Measurements from ENCODE around the gene REEP5.
"Not testable (repeated sequence)": the region's sequence is repeated elsewhere in the genome, so short reads cannot be mapped to it uniquely, and the experiment has no call there.

REEP5 gene

DNA sequence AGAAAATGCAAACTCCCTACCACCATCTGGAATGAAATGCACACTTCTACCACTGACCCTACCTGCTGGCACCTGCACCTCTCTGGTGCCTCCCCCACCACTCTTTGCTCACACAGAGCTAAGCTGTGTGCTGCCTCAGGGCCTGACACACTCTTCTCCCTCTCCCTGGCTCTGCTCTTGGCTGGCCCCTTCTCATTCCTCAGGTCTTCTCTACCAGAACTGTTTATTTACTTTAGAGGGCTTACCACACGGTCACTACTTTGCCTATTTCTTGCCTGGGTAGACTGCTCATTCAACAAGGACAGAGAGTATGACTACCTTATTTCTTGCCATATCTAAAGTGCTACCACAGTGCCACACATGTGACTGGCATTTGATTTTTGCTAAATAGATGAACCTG is 3.3 kb downstream of the REEP5 start:
- peaks cover 19 to 21% of the 10 kb centered on the region in 2 donors for H3K36me3 ChIP-seq (ENCODE audit: control insufficient read depth in 2 of 2, insufficient read depth in 2 of 2, low read length in 2 of 2)
- H3K27ac ChIP-seq (ENCODE audit: low read depth in 2 of 2, low read length in 2 of 2), result no peak overlapping the region
- H3K27me3 ChIP-seq (ENCODE audit: control insufficient read depth in 2 of 2, insufficient read depth in 2 of 2, low read length in 2 of 2), result no peaks in the 10 kb centered on the region
- no peak overlapping the region for H3K9ac ChIP-seq (ENCODE audit: low read depth in 1 of 2, low read length in 2 of 2)
- peaks cover 14 to 28% of the 10 kb centered on the region in 2 donors for H3K4me1 ChIP-seq (ENCODE audit: control insufficient read depth in 2 of 2, insufficient read depth in 2 of 2, low read length in 2 of 2)
- H3K9me3 ChIP-seq (ENCODE audit: control insufficient read depth in 2 of 2, low read length in 2 of 2), result no peaks in the 10 kb centered on the region
- no peak overlapping the region for H3K4me3 ChIP-seq (ENCODE audit: low read length in 2 of 2)

DNA sequence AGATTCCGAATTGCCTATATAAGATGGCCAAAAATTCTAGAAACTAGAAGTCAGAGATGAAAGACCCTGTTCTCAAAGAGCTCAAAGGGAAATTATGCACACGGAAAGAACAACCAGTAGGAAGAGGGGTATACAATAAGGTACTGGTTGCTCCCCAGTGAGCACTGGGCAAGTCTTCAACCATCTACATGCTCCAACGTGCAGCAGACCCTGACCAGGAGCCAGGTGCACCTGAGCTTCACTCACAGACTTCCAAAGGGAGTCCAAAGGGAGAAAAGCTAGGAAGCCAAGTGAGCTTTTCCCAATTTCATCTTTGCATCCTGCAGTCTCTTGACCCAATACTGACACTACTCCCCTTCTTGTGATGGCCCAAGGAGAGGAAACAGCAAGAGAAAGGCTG is 3.9 kb downstream of the REEP5 start:
- no peaks in the 10 kb centered on the region for H3K27me3 ChIP-seq (ENCODE audit: control insufficient read depth in 2 of 2, insufficient read depth in 2 of 2, low read length in 2 of 2)
- H3K36me3 ChIP-seq (ENCODE audit: control insufficient read depth in 2 of 2, insufficient read depth in 2 of 2, low read length in 2 of 2), result peaks cover 19 to 21% of the 10 kb centered on the region in 2 donors
- no peak overlapping the region for H3K4me3 ChIP-seq (ENCODE audit: low read length in 2 of 2)
- H3K27ac ChIP-seq (ENCODE audit: low read depth in 2 of 2, low read length in 2 of 2), result no peak overlapping the region
- H3K9me3 ChIP-seq (ENCODE audit: control insufficient read depth in 2 of 2, low read length in 2 of 2), result no peaks in the 10 kb centered on the region
- no peak overlapping the region for H3K9ac ChIP-seq (ENCODE audit: low read depth in 1 of 2, low read length in 2 of 2)
- H3K4me1 ChIP-seq (ENCODE audit: control insufficient read depth in 2 of 2, insufficient read depth in 2 of 2, low read length in 2 of 2), result peaks cover 13 to 27% of the 10 kb centered on the region in 2 donors

DNA sequence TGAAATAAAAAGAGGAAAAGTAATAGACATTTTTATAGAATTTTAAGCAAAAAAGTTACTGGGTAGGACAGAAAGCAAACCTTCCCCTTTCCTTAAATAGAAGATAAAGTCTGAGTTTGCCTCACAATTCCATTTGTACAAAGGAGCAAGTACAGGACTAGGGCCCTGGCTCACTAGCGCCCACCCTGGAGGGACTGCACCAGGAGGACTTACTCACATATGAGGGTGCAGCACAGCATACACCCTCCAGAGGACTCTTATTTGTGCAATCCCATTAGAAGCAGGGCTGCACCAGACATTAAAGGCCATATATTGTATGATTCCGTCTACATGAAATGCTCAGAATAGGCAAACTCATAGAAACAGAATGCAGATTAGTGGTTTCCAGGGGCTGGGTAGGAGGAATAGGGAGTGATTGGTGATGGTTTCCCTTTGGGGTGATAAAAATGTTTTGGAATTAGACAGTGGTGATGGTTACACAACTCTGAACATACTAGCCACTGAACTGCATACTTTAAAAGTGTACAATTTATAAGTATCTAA is 4.5 kb downstream of the REEP5 start:
- Histone ChIP-seq H3K36me3 (ENCODE audit: control insufficient read depth in 2 of 2, insufficient read depth in 2 of 2, low read length in 2 of 2) (peaks cover 19 to 21% of the 10 kb centered on the region in 2 donors), H3K9ac (ENCODE audit: low read depth in 1 of 2, low read length in 2 of 2) (no peak overlapping the region), H3K27me3 (ENCODE audit: control insufficient read depth in 2 of 2, insufficient read depth in 2 of 2, low read length in 2 of 2) (no peaks in the 10 kb centered on the region), H3K4me1 (ENCODE audit: control insufficient read depth in 2 of 2, insufficient read depth in 2 of 2, low read length in 2 of 2) (peaks cover 7 to 20% of the 10 kb centered on the region in 2 donors), H3K27ac (ENCODE audit: low read depth in 2 of 2, low read length in 2 of 2) (no peak overlapping the region), H3K4me3 (ENCODE audit: low read length in 2 of 2) (no peak overlapping the region), H3K9me3 (ENCODE audit: control insufficient read depth in 2 of 2, low read length in 2 of 2) (no peaks in the 10 kb centered on the region)

DNA sequence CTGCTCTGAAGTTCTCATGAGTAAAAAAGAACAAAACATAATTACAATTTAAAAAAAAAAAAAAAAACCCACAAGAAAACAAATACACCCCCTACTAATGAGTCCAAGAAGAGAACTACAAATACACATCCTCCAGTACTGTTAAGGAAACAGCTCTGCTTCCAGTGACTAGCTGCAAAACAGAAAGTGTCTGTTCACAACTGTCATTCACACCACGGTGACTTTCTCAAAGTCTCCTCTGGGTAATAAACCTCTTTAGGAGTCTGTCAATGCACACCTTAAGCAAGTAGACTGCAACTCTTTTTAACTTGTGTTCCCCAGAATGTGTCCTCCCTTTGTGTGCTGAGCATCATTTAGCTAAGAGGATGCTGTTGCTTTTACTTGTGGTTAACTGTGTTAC is 6.2 kb downstream of the REEP5 start:
- Histone ChIP-seq H3K4me3 (ENCODE audit: low read length in 2 of 2) (no peak overlapping the region), H3K4me1 (ENCODE audit: control insufficient read depth in 2 of 2, insufficient read depth in 2 of 2, low read length in 2 of 2) (peaks cover 4 to 17% of the 10 kb centered on the region in 2 donors), H3K27ac (ENCODE audit: low read depth in 2 of 2, low read length in 2 of 2) (no peak overlapping the region), H3K9me3 (ENCODE audit: control insufficient read depth in 2 of 2, low read length in 2 of 2) (no peaks in the 10 kb centered on the region), H3K9ac (ENCODE audit: low read depth in 1 of 2, low read length in 2 of 2) (no peak overlapping the region), H3K36me3 (ENCODE audit: control insufficient read depth in 2 of 2, insufficient read depth in 2 of 2, low read length in 2 of 2) (peaks cover 20 to 22% of the 10 kb centered on the region in 2 donors), H3K27me3 (ENCODE audit: control insufficient read depth in 2 of 2, insufficient read depth in 2 of 2, low read length in 2 of 2) (no peaks in the 10 kb centered on the region)

DNA sequence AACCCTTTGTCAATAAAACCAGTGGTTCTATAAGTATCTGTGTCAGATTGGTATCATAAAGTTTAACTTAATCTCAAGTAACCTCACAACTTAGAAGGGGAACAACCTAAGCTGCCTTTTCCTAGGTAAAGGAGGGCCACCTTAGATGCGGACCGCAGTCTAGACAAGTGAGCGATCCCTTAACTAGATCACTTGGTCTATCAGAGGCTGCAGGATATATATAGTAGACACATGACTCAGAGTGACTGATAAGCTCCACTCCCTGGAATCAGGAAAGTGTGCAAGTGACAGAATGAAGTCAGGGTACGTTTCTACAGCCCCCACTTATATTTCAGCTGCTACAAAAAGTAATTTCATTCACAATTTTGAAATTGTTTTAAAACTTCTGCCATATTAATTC is 7.4 kb downstream of the REEP5 start:
- peaks cover 31 to 32% of the 10 kb centered on the region in 2 donors for H3K36me3 ChIP-seq (ENCODE audit: control insufficient read depth in 2 of 2, insufficient read depth in 2 of 2, low read length in 2 of 2)
- peaks cover 0 to 6% of the 10 kb centered on the region in 2 donors for H3K4me1 ChIP-seq (ENCODE audit: control insufficient read depth in 2 of 2, insufficient read depth in 2 of 2, low read length in 2 of 2)
- H3K9me3 ChIP-seq (ENCODE audit: control insufficient read depth in 2 of 2, low read length in 2 of 2), result no peaks in the 10 kb centered on the region
- no peak overlapping the region for H3K9ac ChIP-seq (ENCODE audit: low read depth in 1 of 2, low read length in 2 of 2)
- no peak overlapping the region for H3K4me3 ChIP-seq (ENCODE audit: low read length in 2 of 2)
- H3K27ac ChIP-seq (ENCODE audit: low read depth in 2 of 2, low read length in 2 of 2), result no peak overlapping the region
- H3K27me3 ChIP-seq (ENCODE audit: control insufficient read depth in 2 of 2, insufficient read depth in 2 of 2, low read length in 2 of 2), result no peaks in the 10 kb centered on the region

DNA sequence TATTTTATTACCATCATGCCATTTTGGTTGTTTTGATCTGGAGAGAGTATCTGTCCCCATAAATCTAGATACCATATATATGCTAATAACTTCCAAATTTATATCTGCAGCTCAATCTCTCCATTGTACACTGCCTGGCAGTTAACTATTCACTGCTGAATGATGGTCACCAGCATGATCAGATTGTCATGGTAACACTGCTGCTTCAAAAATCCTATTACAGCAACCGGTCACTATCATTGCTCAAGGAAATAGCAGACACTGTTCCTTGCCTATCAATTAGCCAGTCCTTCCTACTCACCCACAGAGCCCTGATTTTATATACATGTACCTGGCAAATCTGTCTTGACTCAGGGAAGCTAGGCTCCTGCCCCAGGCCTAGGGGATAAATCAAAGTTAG is 11.5 kb downstream of the REEP5 start:
- Histone ChIP-seq H3K9ac (ENCODE audit: low read depth in 1 of 2, low read length in 2 of 2) (no peak overlapping the region), H3K27ac (ENCODE audit: low read depth in 2 of 2, low read length in 2 of 2) (no peak overlapping the region), H3K36me3 (ENCODE audit: control insufficient read depth in 2 of 2, insufficient read depth in 2 of 2, low read length in 2 of 2) (peaks cover 16 to 34% of the 10 kb centered on the region in 2 donors), H3K27me3 (ENCODE audit: control insufficient read depth in 2 of 2, insufficient read depth in 2 of 2, low read length in 2 of 2) (no peaks in the 10 kb centered on the region), H3K9me3 (ENCODE audit: control insufficient read depth in 2 of 2, low read length in 2 of 2) (no peaks in the 10 kb centered on the region), H3K4me1 (ENCODE audit: control insufficient read depth in 2 of 2, insufficient read depth in 2 of 2, low read length in 2 of 2) (no peaks in the 10 kb centered on the region), H3K4me3 (ENCODE audit: low read length in 2 of 2) (no peak overlapping the region)

DNA sequence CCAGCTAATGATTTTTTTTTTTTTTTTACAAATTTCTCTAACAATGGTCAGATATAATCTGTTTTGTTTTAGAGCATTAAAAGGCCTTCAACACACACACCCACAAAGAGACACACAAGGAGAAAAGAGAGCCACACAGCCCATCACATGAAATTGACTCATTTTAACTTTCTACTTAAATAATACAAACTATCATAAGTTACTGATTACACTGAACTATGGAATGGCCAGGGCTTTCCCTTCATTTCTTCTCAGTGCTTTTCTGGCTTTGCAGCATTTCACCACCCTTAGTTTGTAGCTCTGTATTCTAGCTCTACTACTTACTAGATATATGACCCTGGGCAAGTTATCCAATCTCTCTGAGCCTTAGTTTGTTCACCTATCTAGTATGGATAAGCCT is 13.2 kb downstream of the REEP5 start:
- Histone ChIP-seq H3K9ac (ENCODE audit: low read depth in 1 of 2, low read length in 2 of 2) (no peak overlapping the region), H3K9me3 (ENCODE audit: control insufficient read depth in 2 of 2, low read length in 2 of 2) (no peaks in the 10 kb centered on the region), H3K4me1 (ENCODE audit: control insufficient read depth in 2 of 2, insufficient read depth in 2 of 2, low read length in 2 of 2) (no peaks in the 10 kb centered on the region), H3K36me3 (ENCODE audit: control insufficient read depth in 2 of 2, insufficient read depth in 2 of 2, low read length in 2 of 2) (peaks cover 13 to 29% of the 10 kb centered on the region in 2 donors), H3K4me3 (ENCODE audit: low read length in 2 of 2) (no peak overlapping the region), H3K27me3 (ENCODE audit: control insufficient read depth in 2 of 2, insufficient read depth in 2 of 2, low read length in 2 of 2) (no peaks in the 10 kb centered on the region), H3K27ac (ENCODE audit: low read depth in 2 of 2, low read length in 2 of 2) (no peak overlapping the region)

DNA sequence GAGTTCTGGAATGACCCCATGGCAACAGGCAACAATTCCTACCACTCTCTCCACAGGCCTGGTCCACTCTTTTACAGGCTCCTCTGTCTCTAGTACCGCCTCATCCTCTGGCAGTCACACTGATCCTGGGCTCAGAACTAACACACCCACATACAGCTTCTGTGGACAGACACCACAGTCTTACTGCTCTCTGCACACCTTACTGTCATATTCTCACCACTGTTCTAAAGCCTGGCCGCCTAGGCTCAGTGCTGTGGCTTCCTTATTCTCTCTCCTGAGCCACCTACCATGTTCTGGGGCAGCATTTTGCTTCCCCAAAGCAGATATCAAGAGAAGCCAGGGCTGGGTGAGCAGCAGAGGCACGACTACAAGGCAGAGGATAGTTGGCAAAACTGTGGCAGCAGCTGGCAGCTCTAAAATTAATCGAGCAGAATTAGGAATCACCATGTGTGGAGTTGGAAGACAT is 14.8 kb downstream of the REEP5 start:
- Histone ChIP-seq H3K36me3 (ENCODE audit: control insufficient read depth in 2 of 2, insufficient read depth in 2 of 2, low read length in 2 of 2) (peaks cover 13 to 32% of the 10 kb centered on the region in 2 donors), H3K9me3 (ENCODE audit: control insufficient read depth in 2 of 2, low read length in 2 of 2) (no peaks in the 10 kb centered on the region), H3K27me3 (ENCODE audit: control insufficient read depth in 2 of 2, insufficient read depth in 2 of 2, low read length in 2 of 2) (no peaks in the 10 kb centered on the region), H3K27ac (ENCODE audit: low read depth in 2 of 2, low read length in 2 of 2) (no peak overlapping the region), H3K4me1 (ENCODE audit: control insufficient read depth in 2 of 2, insufficient read depth in 2 of 2, low read length in 2 of 2) (no peaks in the 10 kb centered on the region), H3K9ac (ENCODE audit: low read depth in 1 of 2, low read length in 2 of 2) (no peak overlapping the region), H3K4me3 (ENCODE audit: low read length in 2 of 2) (no peak overlapping the region)

DNA sequence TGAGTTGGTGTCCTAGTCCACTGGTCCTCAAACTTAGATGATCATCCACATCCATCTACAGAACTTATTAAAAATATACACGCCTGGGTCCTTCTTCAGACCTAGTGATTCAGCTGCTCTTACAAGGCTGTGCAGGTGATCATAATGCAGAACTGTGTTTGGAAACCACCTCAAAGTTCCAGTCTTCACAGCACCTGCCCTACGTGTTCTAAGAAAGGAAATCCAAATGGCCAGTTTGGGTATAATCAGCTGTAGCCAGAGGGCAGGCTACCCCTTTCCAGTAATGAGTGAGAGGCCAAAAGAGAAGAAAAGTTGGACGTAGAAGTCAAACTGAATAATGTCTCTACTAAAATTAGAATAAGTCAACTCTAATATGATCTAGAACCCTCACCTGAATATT is 15.4 kb downstream of the REEP5 start:
- no peak overlapping the region for H3K27ac ChIP-seq (ENCODE audit: low read depth in 2 of 2, low read length in 2 of 2)

DNA sequence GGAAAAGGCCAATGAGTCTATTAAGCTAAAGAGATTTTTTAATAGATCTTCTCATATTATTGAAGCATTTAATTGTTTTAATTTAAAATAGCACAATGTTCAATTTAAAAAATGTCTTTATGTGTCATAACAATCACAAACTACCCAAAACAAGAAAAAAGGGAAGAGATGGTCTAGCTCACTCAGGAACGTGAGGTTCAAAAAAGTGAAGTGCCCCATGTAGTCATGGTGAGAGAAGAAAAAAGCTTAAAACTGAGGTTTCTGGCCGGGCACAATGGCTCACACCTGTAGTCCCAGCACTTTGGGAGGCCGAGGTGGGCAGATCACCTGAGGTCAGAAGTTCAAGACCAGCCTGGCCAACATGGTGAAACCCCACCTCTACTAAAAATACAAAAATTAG is 17.0 kb downstream of the REEP5 start:
- H3K4me1 ChIP-seq (ENCODE audit: control insufficient read depth in 2 of 2, insufficient read depth in 2 of 2, low read length in 2 of 2); H3K27me3 ChIP-seq (ENCODE audit: control insufficient read depth in 2 of 2, insufficient read depth in 2 of 2, low read length in 2 of 2); H3K4me3 ChIP-seq (ENCODE audit: low read length in 2 of 2); H3K9me3 ChIP-seq (ENCODE audit: control insufficient read depth in 2 of 2, low read length in 2 of 2); H3K27ac ChIP-seq (ENCODE audit: low read depth in 2 of 2, low read length in 2 of 2); H3K9ac ChIP-seq (ENCODE audit: low read depth in 1 of 2, low read length in 2 of 2): not testable (repeated sequence)
- H3K36me3 ChIP-seq (ENCODE audit: control insufficient read depth in 2 of 2, insufficient read depth in 2 of 2, low read length in 2 of 2), result peaks cover 13 to 30% of the 10 kb centered on the region in 2 donors

More for the DNA sequence above, 15.4 kb downstream of the REEP5 start:
- peaks cover 13 to 32% of the 10 kb centered on the region in 2 donors for H3K36me3 ChIP-seq (ENCODE audit: control insufficient read depth in 2 of 2, insufficient read depth in 2 of 2, low read length in 2 of 2)
- no peaks in the 10 kb centered on the region for H3K27me3 ChIP-seq (ENCODE audit: control insufficient read depth in 2 of 2, insufficient read depth in 2 of 2, low read length in 2 of 2)
- H3K4me1 ChIP-seq (ENCODE audit: control insufficient read depth in 2 of 2, insufficient read depth in 2 of 2, low read length in 2 of 2), result no peaks in the 10 kb centered on the region
- no peak overlapping the region for H3K4me3 ChIP-seq (ENCODE audit: low read length in 2 of 2)
- no peak overlapping the region for H3K9ac ChIP-seq (ENCODE audit: low read depth in 1 of 2, low read length in 2 of 2)
- H3K9me3 ChIP-seq (ENCODE audit: control insufficient read depth in 2 of 2, low read length in 2 of 2), result no peaks in the 10 kb centered on the region

DNA sequence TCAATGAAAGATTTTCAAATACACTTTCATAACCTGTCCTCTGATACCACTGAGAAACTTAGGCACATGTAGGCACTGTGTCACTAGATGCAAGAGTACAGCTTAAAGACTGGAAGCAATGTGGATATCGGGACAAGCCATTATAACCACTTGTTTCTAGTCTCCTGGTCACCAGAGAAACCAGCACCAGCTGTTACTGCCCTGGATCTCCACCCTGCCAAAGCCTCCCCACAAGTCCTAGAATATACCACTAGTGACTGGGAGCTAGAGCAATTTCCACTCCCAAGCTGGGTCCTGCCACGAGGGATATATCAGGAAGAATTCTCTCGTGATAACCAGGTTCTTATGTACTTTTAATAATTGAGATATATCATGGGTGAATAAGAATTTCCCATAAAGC is 19.5 kb downstream of the REEP5 start:
- Histone ChIP-seq H3K9me3 (ENCODE audit: control insufficient read depth in 2 of 2, low read length in 2 of 2) (no peaks in the 10 kb centered on the region), H3K9ac (ENCODE audit: low read depth in 1 of 2, low read length in 2 of 2) (no peak overlapping the region), H3K4me3 (ENCODE audit: low read length in 2 of 2) (no peak overlapping the region), H3K27me3 (ENCODE audit: control insufficient read depth in 2 of 2, insufficient read depth in 2 of 2, low read length in 2 of 2) (no peaks in the 10 kb centered on the region), H3K36me3 (ENCODE audit: control insufficient read depth in 2 of 2, insufficient read depth in 2 of 2, low read length in 2 of 2) (peaks cover 8 to 24% of the 10 kb centered on the region in 2 donors), H3K4me1 (ENCODE audit: control insufficient read depth in 2 of 2, insufficient read depth in 2 of 2, low read length in 2 of 2) (no peaks in the 10 kb centered on the region), H3K27ac (ENCODE audit: low read depth in 2 of 2, low read length in 2 of 2) (no peak overlapping the region)

All from mucosa of rectum (tissue), 2 donors.